NCI-H2196 (cell line): Measurements from ENCODE around the gene GPER1.

ENCODE experiments used
- DNase-seq: peaks from one replicate; lab custom pipeline; 2025; ENCODE audit not compliant: unreplicated experiment; lab: John Stamatoyannopoulos, UW

Gene GPER1

DNA sequence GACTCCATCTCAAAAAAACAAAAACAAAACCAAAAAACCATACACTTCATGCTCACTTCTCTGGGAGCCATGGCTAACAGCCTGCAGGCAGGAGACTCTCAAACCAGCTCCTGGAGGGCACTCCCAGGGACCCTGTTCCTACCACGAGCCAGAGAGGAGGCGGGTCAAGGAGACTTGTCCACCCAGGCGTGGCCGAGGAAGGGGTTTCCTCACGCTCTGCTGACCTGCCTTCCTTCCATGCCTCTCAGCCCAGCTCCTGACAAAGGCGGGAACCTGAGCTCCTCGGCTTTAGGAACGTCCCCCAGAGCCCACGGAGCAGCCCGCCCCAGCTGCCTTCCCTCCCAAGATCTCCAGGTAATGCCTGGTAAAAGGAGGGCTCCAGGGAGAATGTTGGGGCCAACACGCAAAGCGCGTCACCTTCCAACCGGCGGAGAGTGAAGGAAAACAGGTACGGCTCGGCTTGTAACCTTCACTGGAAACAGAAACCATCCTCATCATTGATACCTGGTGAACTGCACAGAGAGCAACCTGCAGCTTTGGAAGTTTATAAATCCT, 34.0 kb upstream of the GPER1 start:
- DNase-seq, result no peak

DNA sequence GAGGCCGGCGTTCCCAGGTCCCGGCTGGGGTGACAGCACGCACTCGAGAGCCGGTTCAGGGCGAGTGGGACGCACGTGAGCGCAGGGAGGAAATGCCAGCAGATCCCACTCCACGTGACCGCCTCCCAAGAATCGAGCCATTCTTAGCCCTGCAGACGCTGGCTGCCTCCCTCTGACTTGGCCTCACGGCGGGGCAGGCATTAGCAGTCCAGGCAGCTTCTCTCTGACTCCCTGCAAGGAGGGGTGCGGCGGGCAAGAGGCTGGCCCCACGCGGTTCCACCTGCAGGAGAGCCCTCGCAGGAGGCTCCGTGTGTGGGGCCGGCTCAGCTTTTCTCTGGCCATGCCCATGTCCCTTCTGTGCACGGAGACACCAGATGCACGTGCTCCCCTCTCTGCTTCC, 33.5 kb upstream of the GPER1 start:
- no peak for DNase-seq

DNA sequence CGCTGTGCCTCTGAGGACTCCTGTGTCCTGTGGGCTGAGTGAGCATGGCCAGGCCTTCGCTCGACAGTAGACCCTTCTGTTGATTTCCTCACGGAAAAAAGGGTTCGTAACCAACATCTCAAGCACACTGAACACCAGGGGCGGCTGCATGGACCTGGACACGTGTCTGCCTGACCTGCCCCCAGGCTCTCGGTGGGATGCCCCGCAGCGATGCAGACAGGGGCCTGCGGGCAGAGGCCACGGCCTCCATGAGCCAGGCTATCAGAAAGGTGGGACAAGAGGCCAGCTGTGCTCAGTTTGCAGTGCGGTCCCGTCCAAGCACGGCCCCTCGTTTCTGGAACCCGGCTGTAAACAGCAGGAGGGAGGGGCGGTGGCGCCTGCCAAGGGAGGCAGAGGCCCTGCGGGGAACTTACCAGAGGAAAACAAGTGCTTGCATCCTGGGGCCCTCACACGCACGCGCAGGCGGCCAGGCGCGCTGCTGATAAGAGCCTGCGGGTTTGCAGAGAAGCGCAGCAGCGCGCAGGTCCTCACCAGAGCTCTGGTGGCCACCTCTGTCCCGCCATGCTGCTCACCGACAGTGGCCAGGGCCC, 33.0 kb upstream of the GPER1 start:
- no peak for DNase-seq

DNA sequence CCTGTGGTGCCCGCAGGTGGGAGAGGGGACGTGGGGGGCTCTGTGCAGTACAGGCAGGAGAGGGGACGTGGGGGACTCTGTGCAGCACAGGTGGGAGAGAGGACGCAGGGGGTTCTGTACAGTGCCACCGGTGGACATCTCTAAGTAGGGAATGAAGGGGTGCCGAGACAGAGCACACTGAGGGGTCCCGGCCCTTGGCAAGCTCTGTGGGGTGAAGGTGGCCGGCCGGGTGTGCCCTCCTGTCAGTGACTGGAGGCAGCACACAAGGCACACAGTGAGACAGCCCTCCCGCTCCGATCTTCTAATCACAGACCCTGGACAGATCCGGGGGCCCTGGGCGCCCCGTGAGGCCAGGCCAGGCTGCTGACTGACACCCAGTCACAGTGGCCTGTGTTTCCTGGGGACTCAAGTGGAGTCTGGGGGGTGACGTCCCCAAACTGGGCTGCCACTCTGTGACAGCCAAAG, 32.4 kb upstream of the GPER1 start:
- no peak for DNase-seq

DNA sequence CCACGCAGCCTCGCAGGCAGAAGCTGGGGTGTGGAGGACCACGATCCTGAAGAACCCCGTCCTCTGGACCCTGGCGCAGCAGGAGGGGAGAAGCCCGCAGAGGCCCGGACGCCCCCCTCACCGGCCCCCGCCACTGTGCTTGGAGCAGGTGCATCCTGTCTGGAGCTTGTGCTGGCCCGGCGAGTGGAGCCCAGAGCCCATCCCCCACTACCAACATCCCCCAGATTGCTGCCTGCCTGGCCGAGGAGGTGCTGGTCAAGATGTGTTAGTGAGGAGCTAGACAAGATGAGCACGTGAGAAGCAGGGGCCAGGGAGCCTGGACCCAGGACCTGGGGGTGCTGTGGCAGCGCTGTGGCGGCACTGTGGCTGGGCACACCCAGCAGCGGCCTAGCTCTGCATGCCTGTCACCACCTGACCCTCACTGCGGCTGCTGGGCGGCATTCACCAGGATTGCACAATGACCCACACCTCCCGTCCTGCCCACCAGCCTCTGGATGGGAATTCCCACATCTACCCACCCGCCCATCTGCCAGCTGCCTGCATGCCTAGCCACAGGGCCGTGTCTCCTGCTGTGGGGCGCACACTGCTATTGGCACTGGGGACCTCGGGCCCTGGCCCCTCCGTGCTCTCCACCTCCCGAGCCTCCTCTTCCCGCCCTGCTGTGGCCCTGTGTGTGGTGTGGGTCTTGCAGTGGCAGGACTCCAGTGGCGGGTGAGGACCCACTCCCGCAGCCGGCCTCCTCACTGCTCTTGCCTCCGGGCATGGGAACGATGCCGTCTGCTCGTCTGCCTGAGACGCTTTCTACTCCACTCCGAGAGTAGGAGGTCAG, 31.7 kb upstream of the GPER1 start:
- no peak for DNase-seq

DNA sequence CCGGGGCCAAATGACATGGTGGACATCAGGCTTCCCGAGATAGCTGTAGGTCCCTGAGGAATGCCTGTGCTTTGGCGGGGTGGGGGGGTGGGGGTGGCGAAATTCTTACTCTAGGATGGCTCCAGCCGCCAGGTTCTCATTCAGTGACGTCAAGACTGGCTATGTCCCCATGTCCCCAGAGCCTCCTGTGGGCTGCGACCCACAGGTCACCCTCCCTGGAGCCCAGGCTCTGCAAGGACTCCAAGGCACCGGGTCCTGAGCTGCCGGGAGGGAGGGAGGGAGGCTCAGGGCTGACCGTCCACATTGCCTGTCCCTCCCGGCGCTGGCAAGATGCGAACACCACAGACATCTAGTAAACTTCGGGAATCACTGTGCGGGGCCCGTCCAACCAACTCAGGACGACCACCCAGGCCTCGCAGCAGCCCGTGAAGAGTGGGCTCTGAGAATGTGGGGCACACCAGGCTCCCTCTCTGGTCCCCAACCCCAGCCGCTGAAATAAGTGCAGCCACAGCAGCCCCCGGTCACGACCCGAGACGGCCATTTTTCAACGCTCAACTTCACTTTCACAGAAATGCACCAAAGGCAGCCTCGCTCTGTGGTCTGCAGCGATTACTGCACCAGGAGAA, 31.0 kb upstream of the GPER1 start:
- no peak for DNase-seq

DNA sequence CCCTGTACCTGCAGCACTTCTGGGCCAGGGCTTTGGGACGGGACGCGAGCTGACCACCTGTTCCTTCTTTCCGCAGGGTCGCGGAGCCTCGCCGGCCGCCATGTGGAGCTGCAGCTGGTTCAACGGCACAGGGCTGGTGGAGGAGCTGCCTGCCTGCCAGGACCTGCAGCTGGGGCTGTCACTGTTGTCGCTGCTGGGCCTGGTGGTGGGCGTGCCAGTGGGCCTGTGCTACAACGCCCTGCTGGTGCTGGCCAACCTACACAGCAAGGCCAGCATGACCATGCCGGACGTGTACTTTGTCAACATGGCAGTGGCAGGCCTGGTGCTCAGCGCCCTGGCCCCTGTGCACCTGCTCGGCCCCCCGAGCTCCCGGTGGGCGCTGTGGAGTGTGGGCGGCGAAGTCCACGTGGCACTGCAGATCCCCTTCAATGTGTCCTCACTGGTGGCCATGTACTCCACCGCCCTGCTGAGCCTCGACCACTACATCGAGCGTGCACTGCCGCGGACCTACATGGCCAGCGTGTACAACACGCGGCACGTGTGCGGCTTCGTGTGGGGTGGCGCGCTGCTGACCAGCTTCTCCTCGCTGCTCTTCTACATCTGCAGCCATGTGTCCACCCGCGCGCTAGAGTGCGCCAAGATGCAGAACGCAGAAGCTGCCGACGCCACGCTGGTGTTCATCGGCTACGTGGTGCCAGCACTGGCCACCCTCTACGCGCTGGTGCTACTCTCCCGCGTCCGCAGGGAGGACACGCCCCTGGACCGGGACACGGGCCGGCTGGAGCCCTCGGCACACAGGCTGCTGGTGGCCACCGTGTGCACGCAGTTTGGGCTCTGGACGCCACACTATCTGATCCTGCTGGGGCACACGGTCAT, 30.3 kb upstream of the GPER1 start:
- no peak for DNase-seq

DNA sequence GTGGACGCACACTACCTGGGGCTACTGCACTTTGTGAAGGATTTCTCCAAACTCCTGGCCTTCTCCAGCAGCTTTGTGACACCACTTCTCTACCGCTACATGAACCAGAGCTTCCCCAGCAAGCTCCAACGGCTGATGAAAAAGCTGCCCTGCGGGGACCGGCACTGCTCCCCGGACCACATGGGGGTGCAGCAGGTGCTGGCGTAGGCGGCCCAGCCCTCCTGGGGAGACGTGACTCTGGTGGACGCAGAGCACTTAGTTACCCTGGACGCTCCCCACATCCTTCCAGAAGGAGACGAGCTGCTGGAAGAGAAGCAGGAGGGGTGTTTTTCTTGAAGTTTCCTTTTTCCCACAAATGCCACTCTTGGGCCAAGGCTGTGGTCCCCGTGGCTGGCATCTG, 29.6 kb upstream of the GPER1 start:
- no peak for DNase-seq

DNA sequence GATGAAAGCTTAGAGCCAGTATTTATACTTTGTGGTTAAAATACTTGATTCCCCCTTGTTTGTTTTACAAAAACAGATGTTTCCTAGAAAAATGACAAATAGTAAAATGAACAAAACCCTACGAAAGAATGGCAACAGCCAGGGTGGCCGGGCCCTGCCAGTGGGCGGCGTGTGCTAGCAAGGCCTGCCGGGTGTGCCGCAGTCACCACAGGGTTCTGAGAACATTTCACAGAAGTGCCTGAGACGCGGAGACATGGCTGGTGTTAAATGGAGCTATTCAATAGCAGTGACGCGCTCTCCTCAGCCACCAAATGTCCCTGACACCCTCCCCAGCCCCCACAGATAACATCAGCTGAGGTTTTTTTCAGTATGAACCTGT, 29.1 kb upstream of the GPER1 start:
- DNase-seq, result no peak

DNA sequence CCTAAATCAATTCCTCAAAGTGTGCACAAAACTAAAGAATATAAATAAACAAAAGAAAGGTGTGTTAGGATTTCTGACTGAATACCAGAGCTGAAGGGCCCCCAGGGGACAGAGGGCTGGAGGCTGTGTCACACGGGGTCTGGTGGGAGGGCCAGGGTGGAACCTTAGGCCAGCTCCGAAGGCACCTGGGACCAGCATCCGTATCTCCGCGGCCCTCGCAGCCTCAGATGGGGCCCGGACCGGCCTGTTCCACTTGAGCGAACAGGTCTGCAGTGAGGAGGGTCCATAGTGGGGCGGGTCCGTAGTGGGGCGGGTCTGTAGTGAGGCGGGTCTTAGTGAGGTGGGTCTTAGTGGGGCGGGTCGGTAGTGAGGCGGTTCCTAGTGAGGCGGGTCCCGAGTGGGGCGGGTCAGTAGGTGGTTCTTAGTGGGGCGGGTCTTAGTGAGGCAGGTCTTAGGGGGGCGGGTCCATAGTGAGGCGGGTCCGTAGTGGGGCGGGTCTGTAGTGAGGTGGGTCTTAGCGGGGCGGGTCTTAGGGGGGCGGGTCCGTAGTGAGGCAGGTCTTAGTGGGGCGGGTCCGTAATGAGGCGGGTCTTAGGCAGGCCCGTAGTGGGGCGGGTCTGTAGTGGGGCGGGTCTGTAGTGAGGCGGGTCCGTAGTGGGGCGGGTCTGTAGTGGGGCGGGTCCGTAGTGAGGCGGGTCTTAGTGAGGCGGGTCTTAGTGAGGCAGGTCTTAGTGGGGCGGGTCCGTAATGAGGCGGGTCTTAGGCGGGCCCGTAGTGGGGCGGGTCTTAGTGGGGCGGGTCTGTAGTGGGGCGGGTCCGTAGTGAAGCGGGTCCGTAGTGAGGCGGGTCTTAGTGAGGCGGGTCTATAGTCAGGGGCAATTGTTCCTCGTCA, 28.5 kb upstream of the GPER1 start:
- DNase-seq, result no peak

DNA sequence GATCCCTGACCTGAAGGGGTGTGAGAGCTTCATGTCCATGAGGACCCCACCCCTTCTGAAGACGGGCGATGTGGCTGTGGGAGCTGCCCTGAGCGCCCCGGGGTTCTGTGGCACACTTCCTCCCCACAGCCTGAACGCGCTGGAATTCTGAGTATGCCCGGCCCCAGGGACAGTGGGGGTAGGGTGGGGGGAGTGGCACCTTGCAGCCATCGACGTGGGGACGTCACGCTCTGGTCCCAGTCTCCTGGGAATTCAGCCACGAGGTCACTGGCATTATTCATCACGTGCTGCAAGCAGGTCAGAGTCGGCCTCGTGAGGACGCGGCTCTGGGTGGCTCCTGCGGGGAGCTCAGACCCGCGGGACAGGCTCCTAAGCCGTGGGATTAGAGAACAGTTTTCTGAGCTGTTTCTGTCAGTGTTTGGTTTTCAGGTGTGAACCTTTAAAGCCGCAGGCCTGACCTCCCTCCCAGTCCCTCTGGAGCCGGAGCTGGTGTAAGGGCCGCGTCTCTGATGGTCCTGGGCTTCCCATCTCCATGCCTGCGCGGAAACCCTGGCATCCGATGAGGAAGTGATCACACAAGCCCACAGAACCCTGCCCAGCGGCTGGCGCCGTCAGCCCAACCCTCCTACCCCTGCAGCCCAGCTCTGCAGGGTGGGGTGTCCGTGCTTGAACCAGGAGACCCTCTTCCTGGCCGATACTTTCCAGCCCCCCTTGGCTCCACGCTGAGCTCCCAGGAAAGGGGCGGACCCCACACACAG, 27.4 kb upstream of the GPER1 start:
- DNase-seq, result no peak

DNA sequence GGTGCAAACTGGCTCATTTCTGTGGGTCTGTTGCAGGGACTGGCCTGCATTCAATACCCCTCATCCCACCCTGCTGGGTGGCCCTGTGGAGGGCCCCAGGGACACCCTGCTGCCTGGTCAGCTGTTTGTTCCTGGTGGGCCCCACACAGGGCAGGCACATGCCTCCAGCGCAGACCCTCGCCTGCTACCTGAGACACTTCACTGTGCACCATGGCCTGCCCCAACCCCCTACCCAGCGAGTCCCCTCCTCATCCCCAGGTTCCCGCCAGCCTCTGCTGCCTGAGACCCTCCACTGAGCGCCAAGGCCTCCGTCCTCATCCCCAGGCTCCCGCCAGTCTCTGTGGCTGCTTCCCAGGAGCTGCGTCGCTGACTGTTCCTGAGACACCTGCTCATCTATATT, 26.7 kb upstream of the GPER1 start:
- no peak for DNase-seq

DNA sequence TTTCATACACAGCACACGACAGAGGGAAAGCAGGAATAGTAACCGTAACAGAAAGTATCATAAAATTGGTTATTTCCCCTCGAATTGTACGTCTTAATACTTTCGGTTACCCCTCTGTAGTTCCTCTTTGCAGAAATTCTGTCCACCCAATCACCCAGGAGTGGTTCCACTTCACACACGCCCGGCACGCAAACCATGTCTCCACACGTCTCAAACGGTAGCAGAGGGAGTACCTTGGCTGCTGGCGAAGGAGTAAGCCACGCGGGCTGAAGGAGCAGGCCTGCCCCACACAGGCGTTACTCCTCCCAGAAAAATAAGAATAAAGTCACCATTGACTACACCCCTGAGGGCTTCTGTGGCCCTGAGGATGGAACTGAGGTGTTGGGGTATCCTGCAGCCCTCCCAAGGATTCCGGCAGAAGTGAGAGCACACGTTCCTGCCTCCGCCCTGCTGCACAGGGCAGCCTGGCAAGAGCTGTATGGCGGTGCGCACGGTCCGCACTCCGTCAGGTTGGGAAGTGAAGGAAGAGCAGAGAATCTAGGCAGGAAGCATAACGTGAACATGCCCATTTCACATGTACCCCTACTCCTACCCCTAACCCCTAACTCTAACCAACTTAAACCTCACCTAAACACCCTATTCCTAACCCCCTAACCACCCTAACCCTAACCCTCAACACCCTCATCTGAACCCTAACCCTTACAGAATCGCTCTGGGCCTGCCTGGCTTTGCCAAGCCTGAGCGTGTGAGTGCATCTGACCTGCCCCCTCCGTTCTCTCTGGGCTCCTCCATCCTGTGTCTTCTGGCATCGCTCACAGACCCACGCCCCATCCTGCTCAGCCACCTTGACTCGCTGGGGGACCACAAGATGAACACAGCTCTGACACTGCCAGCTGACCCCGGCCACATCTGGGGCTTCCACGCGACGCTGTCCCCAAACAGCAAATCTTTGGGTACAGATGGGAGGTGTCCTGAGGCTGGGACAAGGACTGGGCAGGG, 25.3 kb upstream of the GPER1 start:
- no peak for DNase-seq

DNA sequence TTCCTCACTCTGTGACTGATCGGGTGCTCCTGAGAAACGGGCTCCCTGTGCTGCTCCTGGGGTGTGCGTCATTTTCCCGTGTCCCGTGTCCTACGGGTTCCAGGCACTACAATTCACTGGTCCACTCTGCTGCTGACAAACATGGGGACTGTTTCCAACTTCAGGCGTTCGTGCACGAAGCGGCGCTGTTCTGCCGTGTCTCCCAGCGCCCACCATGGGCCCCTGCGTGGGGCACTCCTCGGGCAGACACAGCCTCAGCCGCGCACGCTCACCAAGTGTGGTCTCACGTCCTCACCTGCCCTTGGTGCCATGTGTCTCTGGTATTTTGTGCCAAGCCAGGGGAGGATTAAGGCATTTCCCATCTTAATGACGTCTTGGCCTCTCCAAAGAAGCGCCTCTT, 24.6 kb upstream of the GPER1 start:
- DNase-seq, result no peak

DNA sequence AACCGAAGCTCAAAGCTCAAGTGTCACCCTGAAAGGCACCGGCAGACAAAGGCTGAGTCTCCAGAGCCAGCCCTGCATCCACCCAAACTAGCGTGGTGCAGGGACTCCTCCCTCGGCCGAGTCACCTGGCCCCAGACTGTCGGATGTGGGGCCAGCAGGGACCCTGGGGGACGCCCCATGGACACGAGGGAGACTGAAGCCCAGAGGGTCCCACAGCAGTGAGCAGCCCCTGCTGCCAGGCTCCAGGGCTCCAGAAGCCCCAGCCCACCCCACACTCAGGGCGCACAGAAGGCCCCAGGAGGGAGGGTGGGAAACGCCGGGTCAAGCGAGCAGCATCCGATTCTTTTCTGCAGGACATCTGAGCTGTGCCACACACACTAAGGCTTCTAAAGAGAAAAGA, 23.3 kb upstream of the GPER1 start:
- DNase-seq, result no peak

DNA sequence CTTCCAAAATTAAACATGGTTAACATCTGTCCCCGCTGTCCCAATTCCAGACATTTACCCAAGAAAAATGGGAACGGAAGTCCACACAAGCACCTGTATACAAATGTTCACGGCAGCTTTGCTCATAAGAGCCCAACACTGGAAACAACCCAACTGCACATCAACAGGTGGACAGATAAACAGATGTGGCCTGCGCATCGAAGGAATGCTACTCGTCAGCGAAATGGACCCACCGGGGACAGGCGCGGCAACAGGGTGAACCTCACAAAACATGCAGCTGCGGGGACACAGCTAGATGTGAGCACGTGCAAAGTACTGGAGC, 22.7 kb upstream of the GPER1 start:
- DNase-seq, result no peak

DNA sequence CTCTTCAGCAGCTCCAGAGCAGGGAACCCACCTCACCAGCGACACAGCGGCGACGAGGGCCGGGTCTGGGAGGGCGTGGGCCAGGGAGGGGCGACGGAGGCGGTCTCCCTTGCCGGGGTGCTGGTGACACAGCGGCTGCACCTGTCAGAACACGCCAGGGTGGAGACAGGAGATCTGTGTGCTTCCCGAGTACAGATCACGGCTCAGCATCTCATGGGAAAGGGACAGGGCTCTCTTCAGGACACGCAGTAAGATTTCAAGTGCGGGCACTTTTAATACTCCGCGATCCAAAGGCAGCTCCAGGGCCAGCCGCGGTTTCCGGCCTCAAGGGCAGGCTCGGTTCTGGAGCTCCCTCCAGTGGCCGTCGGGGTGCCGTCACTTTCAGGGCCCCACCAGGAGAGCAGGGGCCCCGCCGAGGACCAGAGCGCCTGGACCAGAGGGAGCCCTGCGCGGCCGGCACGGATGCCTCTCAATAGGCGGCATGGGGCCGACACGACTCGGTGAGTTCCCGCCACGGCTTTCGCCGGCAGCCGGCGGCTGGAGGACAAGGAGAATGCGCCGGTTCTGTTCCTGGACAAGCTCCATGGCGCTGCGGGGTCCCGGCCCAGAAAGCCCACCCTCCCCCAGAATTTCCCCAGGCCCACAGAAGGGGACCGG, 22.2 kb upstream of the GPER1 start:
- DNase-seq, result peak; percentile 77

DNA sequence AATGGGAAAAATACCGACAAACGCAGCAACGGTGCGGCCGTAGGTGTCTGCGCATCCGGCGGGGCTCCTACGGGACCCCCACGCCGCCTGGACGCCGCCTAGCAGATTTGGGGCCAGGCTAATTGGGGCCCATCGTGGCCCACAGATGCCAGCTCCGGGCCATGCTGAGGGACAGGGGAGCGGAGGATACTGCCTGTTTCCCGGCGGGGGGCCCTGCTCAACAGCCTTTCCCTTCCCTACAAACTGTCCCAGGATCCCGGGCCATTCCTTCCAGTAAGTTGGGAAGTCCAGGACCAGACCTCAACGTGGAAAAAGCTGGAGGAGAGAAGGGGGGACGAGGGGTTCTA, 21.7 kb upstream of the GPER1 start:
- no peak for DNase-seq
